HepG2 (cell line): Measurements from ENCODE around the gene CXCL6. TPM values are rescaled to one million over a fixed set of nuclear protein-coding genes. Genes with fewer than 3 reads are reported as not detected.

Experiments
- ATAC-seq: fragments of 200-7000 bp; cut with Tn5 transposase; 3 replicates; pipeline ENCODE4 v1.9.1; 2020; ENCODE audit warnings: mild to moderate bottlenecking, moderate library complexity
- BruUV-seq: library from RNA; stranded (reverse); fragments of 400-500 nt; replicated peaks from 2 replicates; lab custom pipeline; 2021; lab: Mats Ljungman, UMichigan
- CTCF ChIA-PET: fragments of 300-600 bp; formaldehyde crosslinking; extraction: SDS; loops from one replicate; lab custom pipeline; 2021; ENCODE audit warnings: low total read pairs, inconsistent platforms, low intra/inter-chr PET ratio; lab: Yijun Ruan, JAX
- POLR2A ChIA-PET: fragments of 350-600 bp; sonication (Branson Sonifier 250); formaldehyde crosslinking; loops from one replicate; lab custom pipeline; 2020; ENCODE audit warnings: antibody characterized with exemption, inconsistent platforms; lab: Yijun Ruan, JAX
- DNase-seq: peaks from one replicate; pipeline ENCODE4 v3.0.0-alpha.2; 2015; ENCODE audit warnings: low spot score
- FAIRE-seq: peaks from 3 replicates; lab custom pipeline; 2011; peaks lifted over from hg19 to GRCh38; lab: Jason Lieb, UNC
- H2AFZ ChIP-seq: one replicate; pipeline ENCODE4 v1.6.1; 2011; ENCODE audit warnings: low read length, inconsistent platforms
- H3K27ac ChIP-seq: fragments of 300-600 bp; 3 replicates; pipeline ENCODE4 v1.8.0; 2011; ENCODE audit warnings: mixed run types, mild to moderate bottlenecking, mixed read lengths, low read length, inconsistent platforms; ENCODE audit not compliant: insufficient read depth; ENCODE audit errors: extremely low read length
- H3K27me3 ChIP-seq, 2 experiments: fragments of 200-600 bp in 1 of 2; 2 replicates in 1 of 2; 3 replicates in 1 of 2; pipeline versions ENCODE4 v1.6.0 to v1.8.0; 2011; ENCODE audit warnings: low read length in 2 of 2, mild to moderate bottlenecking in 2 of 2, moderate library complexity in 2 of 2, inconsistent platforms in 1 of 2; ENCODE audit not compliant: insufficient read depth in 2 of 2, control insufficient read depth in 1 of 2
- H3K36me3 ChIP-seq, 2 experiments: fragments of 200-600 bp in 1 of 2; replicated peaks in 1 of 2; 2 replicates in 1 of 2; 3 replicates in 1 of 2; pipeline versions ENCODE4 v1.5.1 to v1.8.0; 2011; ENCODE audit warnings: low read length in 2 of 2, inconsistent platforms in 1 of 2; ENCODE audit not compliant: insufficient read depth in 2 of 2, control insufficient read depth in 1 of 2
- H3K4me1 ChIP-seq: 2 replicates; pipeline ENCODE4 v1.5.1; 2012; ENCODE audit warnings: low read length, inconsistent platforms; ENCODE audit not compliant: insufficient read depth
- H3K4me2 ChIP-seq: 2 replicates; pipeline ENCODE4 v1.6.0; 2011; ENCODE audit warnings: low read depth, low read length, inconsistent platforms
- H3K4me3 ChIP-seq, 3 experiments: fragments of 200-600 bp in 1 of 3; sonication (generic), shearing (Covaris generic) in 1 of 3; replicated peaks in 1 of 3; 2 replicates each; pipeline ENCODE4 v1.5.1; 2011 to 2016; ENCODE audit warnings: low read length in 3 of 3, inconsistent platforms in 2 of 3, low read depth in 2 of 3, mild to moderate bottlenecking in 2 of 3, control low read depth in 1 of 3, mixed read lengths in 1 of 3; ENCODE audit not compliant: insufficient read depth in 1 of 3
- H3K79me2 ChIP-seq: one replicate; pipeline ENCODE4 v1.6.1; 2011; ENCODE audit warnings: low read length, inconsistent platforms; ENCODE audit not compliant: insufficient read depth
- H3K9ac ChIP-seq: 2 replicates; pipeline ENCODE4 v1.6.0; 2011; ENCODE audit warnings: mild to moderate bottlenecking, low read depth, low read length, inconsistent platforms; ENCODE audit not compliant: insufficient read depth
- H3K9me3 ChIP-seq: 2 replicates; pipeline ENCODE4 v1.5.1; 2012; ENCODE audit warnings: mild to moderate bottlenecking, low read length
- H4K20me1 ChIP-seq: 2 replicates; pipeline ENCODE4 v1.6.0; 2011; ENCODE audit warnings: inconsistent platforms, mild to moderate bottlenecking, low read length, moderate library complexity; ENCODE audit not compliant: insufficient read depth
- BCL6 ChIP-seq: IDR thresholded peaks from 2 replicates; pipeline ENCODE4 v1.6.1; 2016; ENCODE audit warnings: missing genetic modification reagents, missing compliant biosample characterization
- CBFB ChIP-seq: sonication (generic); formaldehyde crosslinking; IDR thresholded peaks from 2 replicates; pipeline ENCODE4 v1.4.0; 2020; ENCODE audit warnings: missing genetic modification reagents
- DPF2 ChIP-seq: sonication (generic); formaldehyde crosslinking; IDR thresholded peaks from 2 replicates; pipeline ENCODE4 v1.4.0; 2020; ENCODE audit warnings: mild to moderate bottlenecking, low read depth, missing genetic modification reagents, borderline replicate concordance
- FOXA1 ChIP-seq, 2 experiments: fragments of 450-650 bp in 1 of 2; sonication (generic) in 1 of 2; formaldehyde crosslinking in 1 of 2; IDR thresholded peaks; 2 replicates each; pipeline versions ENCODE4 v1.4.0 to v1.6.1; 2016 to 2020; ENCODE audit warnings: missing genetic modification reagents in 1 of 2
- GATA4 ChIP-seq: sonication (generic); IDR thresholded peaks from 2 replicates; pipeline ENCODE4 v1.6.1; 2016; ENCODE audit warnings: antibody characterized with exemption, low read depth, borderline replicate concordance
- NFYC ChIP-seq: IDR thresholded peaks from 2 replicates; pipeline ENCODE4 v1.6.1; 2016; ENCODE audit warnings: missing genetic modification reagents, missing compliant biosample characterization
- PHB2 ChIP-seq: fragments of 450-650 bp; IDR thresholded peaks from 2 replicates; pipeline ENCODE4 v1.6.1; 2018; ENCODE audit not compliant: partially characterized antibody
- PLRG1 ChIP-seq: fragments of 450-650 bp; conservative IDR thresholded peaks from 2 replicates; pipeline ENCODE4 v1.6.1; 2016
- SCMH1 ChIP-seq: sonication (generic); formaldehyde crosslinking; IDR thresholded peaks from 2 replicates; pipeline ENCODE4 v1.9.0; 2021; ENCODE audit warnings: missing genetic modification reagents, mild to moderate bottlenecking, borderline replicate concordance
- TBX3 ChIP-seq: fragments of 450-650 bp; IDR thresholded peaks from 2 replicates; pipeline ENCODE4 v1.6.1; 2017; ENCODE audit warnings: antibody characterized with exemption, mild to moderate bottlenecking, inconsistent platforms, borderline replicate concordance
- ZNF101 ChIP-seq: sonication (generic); formaldehyde crosslinking; IDR thresholded peaks from 2 replicates; pipeline ENCODE4 v1.4.0; 2020; ENCODE audit warnings: mild to moderate bottlenecking, low read depth, missing genetic modification reagents, borderline replicate concordance
- WGBS: methylation state at CpG from one replicate; pipeline ENCODE4 v1.1.6; 2017; ENCODE audit warnings: low lambda C conversion rate; 5-methylcytosine and 5-hydroxymethylcytosine counted together
- in situ Hi-C: cut with HindIII; loops from 2 replicates; pipeline ENCODE4 v1.10.0; 2017; ENCODE audit warnings: low pct_unique_long_range_greater_than_20kb; ENCODE audit not compliant: extremely low pct_ligation_motif_present
- intact Hi-C: fragments of 100-400 bp; cut with micrococcal nuclease; formaldehyde crosslinking; loops from one replicate; pipeline ENCODE4 v1.10.0; 2022; ENCODE audit not compliant: unreplicated experiment
- polyA plus RNA-seq, 8 experiments: library from polyadenylated mRNA; depleted of rRNA in 3 of 8; stranded (reverse) in 7 of 8; unstranded in 1 of 8; fragments of >200 nt; fragmentation: Illumina TruSeq in 4 of 8; extraction: Trizol in 4 of 8; gene quantifications; 2 replicates each; pipeline versions ENCODE4 v1.2.1 to v1.2.3, GENCODE V29; 2011 to 2016; ENCODE audit warnings: low read depth in 4 of 8, missing spikeins in 1 of 8, mixed read lengths in 1 of 8; ENCODE audit not compliant: insufficient read depth in 1 of 8
- total RNA-seq, 5 experiments: library from RNA; depleted of rRNA; stranded (reverse); fragments of >200 nt; fragmentation: Illumina TruSeq; extraction: Trizol; gene quantifications; 2 replicates each; pipeline ENCODE4 v1.2.3, GENCODE V29; 2016; ENCODE audit warnings: low read depth in 1 of 5
- TF ChIP-seq, protein P1 (sequence below): sonication (generic); formaldehyde crosslinking; IDR thresholded peaks from 2 replicates; pipeline ENCODE4 v1.4.0; 2020; ENCODE audit warnings: missing genetic modification reagents
- TF ChIP-seq, protein P2 (sequence below): IDR thresholded peaks from 2 replicates; pipeline ENCODE4 v1.6.1; 2016; ENCODE audit warnings: mild to moderate bottlenecking
- TF ChIP-seq, protein P3 (sequence below): sonication (generic); formaldehyde crosslinking; IDR thresholded peaks from 2 replicates; pipeline ENCODE4 v1.9.0; 2021; ENCODE audit warnings: missing genetic modification reagents, borderline replicate concordance

CXCL6 gene
- total and polyA plus RNA-seq, 2 of the 13 experiments (the other 11 are each of a cell fraction or from before 2014, with no cell fraction given) = not detected

DNA sequence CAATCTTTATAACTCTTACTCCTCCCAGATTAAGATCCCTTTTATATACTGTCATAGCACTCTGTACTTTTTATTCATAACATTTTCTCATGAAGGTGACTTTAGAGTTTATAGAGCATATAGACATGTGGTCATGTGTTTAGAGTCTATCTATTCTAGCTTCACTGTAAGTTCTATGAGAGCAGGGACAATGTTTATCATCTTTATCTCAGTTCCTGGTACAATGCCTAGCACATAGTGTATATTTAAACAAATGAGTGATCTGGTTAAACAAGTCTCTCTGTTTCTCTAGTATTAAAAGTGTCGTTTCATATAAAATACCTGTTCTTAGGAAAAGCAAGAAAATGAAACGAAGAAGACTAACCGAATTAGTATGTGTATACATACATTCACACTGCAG lies 3.2 kb downstream of the CXCL6 start:
- H3K4me2 ChIP-seq = no peak overlapping the region
- POLR2A ChIA-PET = no interaction called here
- TF ChIP-seq GATA4 (no peak), PLRG1 (no peak), BCL6 (no peak), CBFB (CRISPR knock-in tag) (no peak), FOXA1 (IDR thresholded peaks at IDR 0.05) (no peak), FOXA1 (CRISPR knock-in tag; IDR thresholded peaks at IDR 0.05) (no peak), PHB2 (no peak), DPF2 (CRISPR knock-in tag) (no peak), SCMH1 (CRISPR knock-in tag) (no peak), NFYC (CRISPR knock-in tag) (no peak), TBX3 (no peak), ZNF101 (CRISPR knock-in tag) (no peak)
- TF ChIP-seq, protein P1, sequence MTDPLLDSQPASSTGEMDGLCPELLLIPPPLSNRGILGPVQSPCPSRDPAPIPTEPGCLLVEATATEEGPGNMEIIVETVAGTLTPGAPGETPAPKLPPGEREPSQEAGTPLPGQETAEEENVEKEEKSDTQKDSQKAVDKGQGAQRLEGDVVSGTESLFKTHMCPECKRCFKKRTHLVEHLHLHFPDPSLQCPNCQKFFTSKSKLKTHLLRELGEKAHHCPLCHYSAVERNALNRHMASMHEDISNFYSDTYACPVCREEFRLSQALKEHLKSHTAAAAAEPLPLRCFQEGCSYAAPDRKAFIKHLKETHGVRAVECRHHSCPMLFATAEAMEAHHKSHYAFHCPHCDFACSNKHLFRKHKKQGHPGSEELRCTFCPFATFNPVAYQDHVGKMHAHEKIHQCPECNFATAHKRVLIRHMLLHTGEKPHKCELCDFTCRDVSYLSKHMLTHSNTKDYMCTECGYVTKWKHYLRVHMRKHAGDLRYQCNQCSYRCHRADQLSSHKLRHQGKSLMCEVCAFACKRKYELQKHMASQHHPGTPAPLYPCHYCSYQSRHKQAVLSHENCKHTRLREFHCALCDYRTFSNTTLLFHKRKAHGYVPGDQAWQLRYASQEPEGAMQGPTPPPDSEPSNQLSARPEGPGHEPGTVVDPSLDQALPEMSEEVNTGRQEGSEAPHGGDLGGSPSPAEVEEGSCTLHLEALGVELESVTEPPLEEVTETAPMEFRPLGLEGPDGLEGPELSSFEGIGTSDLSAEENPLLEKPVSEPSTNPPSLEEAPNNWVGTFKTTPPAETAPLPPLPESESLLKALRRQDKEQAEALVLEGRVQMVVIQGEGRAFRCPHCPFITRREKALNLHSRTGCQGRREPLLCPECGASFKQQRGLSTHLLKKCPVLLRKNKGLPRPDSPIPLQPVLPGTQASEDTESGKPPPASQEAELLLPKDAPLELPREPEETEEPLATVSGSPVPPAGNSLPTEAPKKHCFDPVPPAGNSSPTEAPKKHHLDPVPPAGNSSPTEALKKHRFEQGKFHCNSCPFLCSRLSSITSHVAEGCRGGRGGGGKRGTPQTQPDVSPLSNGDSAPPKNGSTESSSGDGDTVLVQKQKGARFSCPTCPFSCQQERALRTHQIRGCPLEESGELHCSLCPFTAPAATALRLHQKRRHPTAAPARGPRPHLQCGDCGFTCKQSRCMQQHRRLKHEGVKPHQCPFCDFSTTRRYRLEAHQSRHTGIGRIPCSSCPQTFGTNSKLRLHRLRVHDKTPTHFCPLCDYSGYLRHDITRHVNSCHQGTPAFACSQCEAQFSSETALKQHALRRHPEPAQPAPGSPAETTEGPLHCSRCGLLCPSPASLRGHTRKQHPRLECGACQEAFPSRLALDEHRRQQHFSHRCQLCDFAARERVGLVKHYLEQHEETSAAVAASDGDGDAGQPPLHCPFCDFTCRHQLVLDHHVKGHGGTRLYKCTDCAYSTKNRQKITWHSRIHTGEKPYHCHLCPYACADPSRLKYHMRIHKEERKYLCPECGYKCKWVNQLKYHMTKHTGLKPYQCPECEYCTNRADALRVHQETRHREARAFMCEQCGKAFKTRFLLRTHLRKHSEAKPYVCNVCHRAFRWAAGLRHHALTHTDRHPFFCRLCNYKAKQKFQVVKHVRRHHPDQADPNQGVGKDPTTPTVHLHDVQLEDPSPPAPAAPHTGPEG (CRISPR knock-in tag) = no peak
- TF ChIP-seq, protein P2, sequence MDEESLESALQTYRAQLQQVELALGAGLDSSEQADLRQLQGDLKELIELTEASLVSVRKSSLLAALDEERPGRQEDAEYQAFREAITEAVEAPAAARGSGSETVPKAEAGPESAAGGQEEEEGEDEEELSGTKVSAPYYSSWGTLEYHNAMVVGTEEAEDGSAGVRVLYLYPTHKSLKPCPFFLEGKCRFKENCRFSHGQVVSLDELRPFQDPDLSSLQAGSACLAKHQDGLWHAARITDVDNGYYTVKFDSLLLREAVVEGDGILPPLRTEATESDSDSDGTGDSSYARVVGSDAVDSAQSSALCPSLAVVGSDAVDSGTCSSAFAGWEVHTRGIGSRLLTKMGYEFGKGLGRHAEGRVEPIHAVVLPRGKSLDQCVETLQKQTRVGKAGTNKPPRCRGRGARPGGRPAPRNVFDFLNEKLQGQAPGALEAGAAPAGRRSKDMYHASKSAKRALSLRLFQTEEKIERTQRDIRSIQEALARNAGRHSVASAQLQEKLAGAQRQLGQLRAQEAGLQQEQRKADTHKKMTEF = no peak
- TF ChIP-seq, protein P3, sequence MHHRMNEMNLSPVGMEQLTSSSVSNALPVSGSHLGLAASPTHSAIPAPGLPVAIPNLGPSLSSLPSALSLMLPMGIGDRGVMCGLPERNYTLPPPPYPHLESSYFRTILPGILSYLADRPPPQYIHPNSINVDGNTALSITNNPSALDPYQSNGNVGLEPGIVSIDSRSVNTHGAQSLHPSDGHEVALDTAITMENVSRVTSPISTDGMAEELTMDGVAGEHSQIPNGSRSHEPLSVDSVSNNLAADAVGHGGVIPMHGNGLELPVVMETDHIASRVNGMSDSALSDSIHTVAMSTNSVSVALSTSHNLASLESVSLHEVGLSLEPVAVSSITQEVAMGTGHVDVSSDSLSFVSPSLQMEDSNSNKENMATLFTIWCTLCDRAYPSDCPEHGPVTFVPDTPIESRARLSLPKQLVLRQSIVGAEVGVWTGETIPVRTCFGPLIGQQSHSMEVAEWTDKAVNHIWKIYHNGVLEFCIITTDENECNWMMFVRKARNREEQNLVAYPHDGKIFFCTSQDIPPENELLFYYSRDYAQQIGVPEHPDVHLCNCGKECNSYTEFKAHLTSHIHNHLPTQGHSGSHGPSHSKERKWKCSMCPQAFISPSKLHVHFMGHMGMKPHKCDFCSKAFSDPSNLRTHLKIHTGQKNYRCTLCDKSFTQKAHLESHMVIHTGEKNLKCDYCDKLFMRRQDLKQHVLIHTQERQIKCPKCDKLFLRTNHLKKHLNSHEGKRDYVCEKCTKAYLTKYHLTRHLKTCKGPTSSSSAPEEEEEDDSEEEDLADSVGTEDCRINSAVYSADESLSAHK (CRISPR knock-in tag) = no peak

More for the DNA sequence above, 3.2 kb downstream of the CXCL6 start:
- Histone ChIP-seq H4K20me1 (no peaks in the 10 kb centered on the region), H3K27me3 (peaks cover 0 to 5% of the 10 kb centered on the region in 2 experiments; a peak in 1 of 5 replicates), H3K9me3 (no peaks in the 10 kb centered on the region), H3K4me3 (no peak overlapping the region), H3K9ac (no peak overlapping the region), H3K27ac (no peak overlapping the region), H3K36me3 (no peaks in the 10 kb centered on the region), H3K4me1 (no peaks in the 10 kb centered on the region), H2AFZ (no peak overlapping the region), H3K79me2 (no peaks in the 10 kb centered on the region)
- in situ Hi-C loops = no loop called here
- no TSS peak for BruUV-seq
- CTCF ChIA-PET = no interaction called here
- WGBS = 2% methylated on average over 3 of the region's 3 CpGs
- FAIRE-seq = no peak
- no peak for ATAC-seq
- intact Hi-C loops = no loop called here
- no peak for DNase-seq
